PC-3 (cell line): Measurements from ENCODE around the gene SH3RF1.

Experiments used
- CTCF ChIP-seq: fragments of 300-600 bp; sonication (generic); conservative IDR thresholded peaks from 2 replicates; pipeline ENCODE4 v1.5.1; 2017; ENCODE audit warnings: antibody characterized with exemption, low read depth, mild to moderate bottlenecking, low read length
- EZH2 ChIP-seq: fragments of 300-600 bp; sonication (generic); IDR thresholded peaks from one replicate; pipeline ENCODE4 v1.6.1; 2017; ENCODE audit warnings: antibody characterized with exemption, mild to moderate bottlenecking, low read length; ENCODE audit not compliant: unreplicated experiment

- TF ChIP-seq CTCF (no peak), EZH2 (no peak)
Measured at GRCh38 chr4:169202878-169203277, 67.9 kb downstream of the SH3RF1 start.
